NCI-H82 (cell line): ENCODE data around the gene FBRSL1.
"Not testable (repeated sequence)": the region's sequence is repeated elsewhere in the genome, so short reads cannot be mapped to it uniquely, and the experiment has no call there.

Source experiments
- DNase-seq: peaks from one replicate; lab custom pipeline; 2025; lab: John Stamatoyannopoulos, UW

FBRSL1 gene

GRCh38 chr12:132471011-132471857, 18.7 kb upstream of the FBRSL1 start:
- DNase-seq, result no peak

- DNase-seq, result no peak
Observed at GRCh38 chr12:132471858-132472255, 18.1 kb upstream of the FBRSL1 start.

- DNase-seq, result no peak
Observed at GRCh38 chr12:132472386-132472785, 17.6 kb upstream of the FBRSL1 start.

- no peak for DNase-seq
Observed at GRCh38 chr12:132474237-132474741, 15.7 kb upstream of the FBRSL1 start.

- DNase-seq, result not testable (repeated sequence)
Observed at GRCh38 chr12:132474799-132475303, 15.1 kb upstream of the FBRSL1 start.

GRCh38 chr12:132475304-132476037, 14.5 kb upstream of the FBRSL1 start:
- DNase-seq, result peak; percentile 47

- DNase-seq, result no peak
Observed at GRCh38 chr12:132476038-132476414, 13.9 kb upstream of the FBRSL1 start.

GRCh38 chr12:132476421-132476820, 13.5 kb upstream of the FBRSL1 start:
- DNase-seq, result no peak

- DNase-seq, result no peak
Observed at GRCh38 chr12:132477017-132477702, 12.8 kb upstream of the FBRSL1 start.

GRCh38 chr12:132477703-132478432, 12.1 kb upstream of the FBRSL1 start:
- DNase-seq, result no peak

GRCh38 chr12:132478433-132478803, 11.5 kb upstream of the FBRSL1 start:
- DNase-seq, result no peak

- DNase-seq, result no peak
Observed at GRCh38 chr12:132478845-132479244, 11.1 kb upstream of the FBRSL1 start.

GRCh38 chr12:132479291-132479690, 10.7 kb upstream of the FBRSL1 start:
- DNase-seq, result no peak

GRCh38 chr12:132479938-132480622, 9.9 kb upstream of the FBRSL1 start:
- no peak for DNase-seq

- DNase-seq, result no peak
Observed at GRCh38 chr12:132480623-132481132, 9.3 kb upstream of the FBRSL1 start.

GRCh38 chr12:132481345-132481744, 8.6 kb upstream of the FBRSL1 start:
- no peak for DNase-seq

- no peak for DNase-seq
Observed at GRCh38 chr12:132481771-132482745, 7.9 kb upstream of the FBRSL1 start.

GRCh38 chr12:132482771-132483170, 7.2 kb upstream of the FBRSL1 start:
- no peak for DNase-seq

GRCh38 chr12:132483208-132483607, 6.7 kb upstream of the FBRSL1 start:
- DNase-seq, result no peak

GRCh38 chr12:132483612-132484011, 6.3 kb upstream of the FBRSL1 start:
- DNase-seq, result no peak
